GM18867 (cell line): ENCODE measurements around the gene KIF17.
"Not testable (repeated sequence)": the region's sequence is repeated elsewhere in the genome, so short reads cannot be mapped to it uniquely, and the experiment has no call there.

Experiments used
- ATAC-seq: cut with Tn5 transposase; IDR thresholded peaks from one replicate; pipeline ENCODE4 v1.9.1; 2021; ENCODE audit warnings: mild to moderate bottlenecking, moderate library complexity; ENCODE audit not compliant: unreplicated experiment

KIF17 gene

DNA sequence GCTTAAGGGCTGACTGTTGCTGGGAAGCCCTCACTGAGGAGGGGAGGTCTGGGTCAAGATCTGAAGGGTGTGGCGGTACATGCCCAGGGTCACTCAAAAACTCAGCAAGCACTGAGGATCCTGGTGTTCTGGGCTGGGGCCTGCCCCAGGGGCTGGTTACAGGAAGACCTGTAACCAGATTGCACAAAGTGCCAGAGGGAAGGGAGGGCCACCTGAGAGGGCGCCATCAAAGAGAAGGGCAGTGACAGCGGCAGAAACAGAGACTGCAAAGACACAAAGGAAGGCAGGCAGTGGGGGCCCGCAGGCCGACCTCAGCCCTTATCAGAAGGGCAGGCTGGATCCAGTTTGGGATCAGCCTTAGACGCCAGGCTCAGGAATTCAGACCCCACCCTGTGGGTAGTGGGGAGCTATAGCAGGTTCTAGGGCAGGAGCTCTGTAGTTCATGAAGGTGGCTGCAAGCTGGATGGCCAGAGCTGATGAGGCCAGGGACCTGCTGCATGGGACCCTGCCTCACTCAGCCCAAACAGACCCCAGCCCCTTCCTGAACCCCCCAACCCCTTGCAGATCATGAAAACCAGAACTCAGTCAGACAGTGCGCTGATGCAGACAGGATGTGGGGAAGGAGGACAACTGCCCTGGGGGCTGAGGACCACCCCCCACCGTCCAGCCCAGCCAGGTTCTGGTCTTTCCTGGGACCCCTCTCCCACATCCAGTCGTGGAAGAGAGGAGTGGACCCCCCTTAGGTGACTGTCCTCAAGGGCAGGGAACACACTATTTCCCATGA, 10.8 kb upstream of the KIF17 start:
- ATAC-seq = no peak

DNA sequence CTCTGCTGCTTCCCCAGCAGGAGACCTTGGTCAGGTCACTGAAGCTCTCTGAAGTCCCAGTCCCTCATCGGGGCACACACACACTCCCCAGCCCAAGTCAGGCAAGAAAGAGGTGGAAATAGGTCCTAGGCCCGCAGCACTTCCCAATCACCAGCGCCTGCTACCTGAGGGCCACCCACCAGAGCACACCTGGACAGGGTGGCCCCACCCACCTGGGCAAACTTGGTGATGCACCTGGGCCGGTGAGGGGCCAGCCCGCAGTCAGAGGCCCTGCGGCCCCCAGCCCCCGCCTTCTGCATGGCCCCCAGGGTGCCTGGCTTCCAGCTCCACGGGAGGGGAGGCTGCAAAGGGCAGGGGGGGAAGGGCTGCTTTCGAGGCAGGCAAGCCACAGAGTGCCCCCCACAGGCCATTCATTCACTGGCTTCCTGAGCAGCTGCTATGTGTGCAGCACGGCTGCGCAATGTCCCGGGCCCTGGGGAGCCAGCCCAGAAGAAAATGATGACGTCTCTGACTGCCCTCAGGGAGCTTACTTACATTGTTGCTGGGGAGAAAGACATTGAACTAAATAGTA, 10.0 kb upstream of the KIF17 start:
- no peak for ATAC-seq

DNA sequence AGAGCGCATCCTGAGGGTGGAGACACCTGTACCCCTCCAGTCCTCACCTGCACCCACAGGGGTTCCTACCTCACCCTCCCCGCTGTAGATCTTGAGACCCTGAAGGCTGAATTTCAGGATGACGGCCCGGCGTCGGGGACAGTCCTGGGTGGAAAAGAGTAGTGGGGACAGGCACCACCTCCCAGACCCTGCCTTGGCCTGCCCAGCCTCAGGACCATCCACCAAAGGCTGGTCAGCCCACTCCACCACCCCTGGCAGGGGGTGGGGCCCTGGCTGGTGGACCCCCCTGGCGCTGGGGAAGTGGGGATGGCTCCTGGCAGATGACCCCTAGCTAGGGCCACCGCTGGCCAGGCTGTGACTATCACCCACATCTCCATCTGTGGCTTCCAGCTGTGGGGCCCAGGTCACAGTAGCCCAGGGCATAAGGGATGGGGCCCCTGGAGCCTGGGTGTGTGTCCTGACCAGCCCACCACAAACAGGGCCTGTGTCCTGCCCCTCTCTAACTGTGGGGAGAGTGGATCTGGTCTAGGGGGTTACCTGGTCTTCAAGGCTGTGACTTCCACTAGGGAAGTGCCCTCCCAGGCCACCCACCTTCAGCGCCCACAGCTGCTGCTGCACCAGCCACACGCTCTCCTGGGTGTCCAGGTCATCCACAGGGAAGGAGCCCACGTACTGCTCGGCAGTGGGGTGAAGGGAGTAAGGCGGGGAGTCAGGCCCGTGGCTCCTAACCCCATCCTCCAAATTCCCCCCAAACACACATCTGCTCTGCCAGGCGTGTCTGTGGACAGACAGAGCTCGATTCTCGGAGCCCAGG, 9.3 kb upstream of the KIF17 start:
- ATAC-seq = no peak

DNA sequence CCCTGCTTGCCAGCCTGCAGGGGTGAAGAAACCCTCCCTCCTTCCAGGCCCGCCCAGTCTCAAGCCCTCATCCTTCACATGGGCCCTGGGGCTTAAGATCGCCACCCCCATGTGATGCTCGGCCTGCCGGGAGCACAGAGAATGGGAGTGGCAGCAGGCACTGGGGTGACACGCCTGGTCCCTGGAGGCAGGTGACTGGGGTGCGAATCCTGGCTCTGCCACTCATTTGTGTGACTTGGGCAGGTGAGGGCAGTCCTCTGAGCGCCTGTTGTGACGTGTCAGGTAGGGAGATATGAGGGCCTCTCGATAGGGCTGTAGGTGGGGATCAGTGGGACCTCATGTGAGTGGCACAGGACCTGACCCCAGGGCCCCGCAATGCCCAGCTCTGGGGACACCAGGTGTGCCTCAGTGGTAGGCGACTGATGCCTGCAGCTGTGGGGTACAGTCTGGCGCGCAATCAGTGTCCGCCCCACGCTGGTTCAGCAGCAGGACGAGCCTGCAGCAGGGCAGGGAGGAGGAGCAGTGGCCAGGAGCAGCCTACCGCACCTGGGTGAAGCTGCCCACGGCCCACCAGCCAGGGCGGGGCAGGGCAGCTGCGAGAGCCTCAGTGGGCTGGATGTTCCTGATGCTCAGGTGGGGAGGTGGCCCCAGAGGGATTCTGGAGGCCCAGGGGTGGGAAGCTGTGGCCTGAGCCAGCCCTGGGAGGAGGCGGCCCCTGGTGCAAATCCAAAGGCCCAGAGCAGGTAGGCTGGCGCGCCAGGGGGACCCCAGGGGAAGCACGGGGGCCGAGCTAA, 8.5 kb upstream of the KIF17 start:
- no peak for ATAC-seq

DNA sequence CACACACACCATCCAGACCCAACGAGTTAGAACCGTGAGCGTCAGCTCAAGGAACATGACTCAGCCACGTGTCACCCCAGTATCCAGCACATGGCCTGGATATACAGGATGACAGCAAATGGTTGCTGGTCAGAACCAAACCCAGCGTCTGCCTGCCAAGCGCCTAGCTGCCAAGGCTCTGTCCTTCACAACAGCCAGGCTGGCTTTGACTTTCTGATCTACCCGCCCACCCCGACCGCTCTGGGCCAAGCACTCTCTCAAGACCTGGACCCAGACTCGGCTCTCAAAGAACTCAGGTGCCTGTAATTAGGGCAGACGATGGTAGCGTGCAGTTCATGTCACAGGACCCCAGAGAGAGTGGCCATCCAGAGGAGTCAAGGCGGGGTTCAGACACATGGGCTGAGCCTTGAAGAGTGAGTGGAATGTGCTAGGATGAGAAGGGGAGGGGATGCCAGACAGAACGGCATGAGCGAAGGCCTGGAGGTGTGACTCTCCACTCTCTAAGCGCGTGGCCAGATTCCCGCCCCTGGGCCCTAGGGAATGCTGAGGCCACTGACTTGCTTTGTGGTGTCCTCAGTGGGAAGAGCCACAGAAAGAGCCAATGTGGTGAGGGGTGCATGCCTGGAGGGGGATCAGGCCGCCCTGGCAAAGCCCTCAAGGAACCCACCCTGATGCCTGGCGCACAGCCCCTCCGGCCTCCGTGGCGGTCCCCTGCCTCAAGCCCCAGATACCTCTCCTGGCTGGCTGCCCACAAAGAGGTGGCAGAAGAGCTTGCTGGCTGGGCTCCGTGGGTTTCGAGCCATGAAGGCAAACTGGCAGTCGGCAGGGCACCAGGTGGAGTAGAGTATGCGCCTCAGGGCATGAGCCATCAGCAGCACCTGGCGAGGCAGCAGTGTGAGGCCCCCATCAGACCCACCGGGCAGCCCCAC, 7.6 kb upstream of the KIF17 start:
- ATAC-seq = no peak

DNA sequence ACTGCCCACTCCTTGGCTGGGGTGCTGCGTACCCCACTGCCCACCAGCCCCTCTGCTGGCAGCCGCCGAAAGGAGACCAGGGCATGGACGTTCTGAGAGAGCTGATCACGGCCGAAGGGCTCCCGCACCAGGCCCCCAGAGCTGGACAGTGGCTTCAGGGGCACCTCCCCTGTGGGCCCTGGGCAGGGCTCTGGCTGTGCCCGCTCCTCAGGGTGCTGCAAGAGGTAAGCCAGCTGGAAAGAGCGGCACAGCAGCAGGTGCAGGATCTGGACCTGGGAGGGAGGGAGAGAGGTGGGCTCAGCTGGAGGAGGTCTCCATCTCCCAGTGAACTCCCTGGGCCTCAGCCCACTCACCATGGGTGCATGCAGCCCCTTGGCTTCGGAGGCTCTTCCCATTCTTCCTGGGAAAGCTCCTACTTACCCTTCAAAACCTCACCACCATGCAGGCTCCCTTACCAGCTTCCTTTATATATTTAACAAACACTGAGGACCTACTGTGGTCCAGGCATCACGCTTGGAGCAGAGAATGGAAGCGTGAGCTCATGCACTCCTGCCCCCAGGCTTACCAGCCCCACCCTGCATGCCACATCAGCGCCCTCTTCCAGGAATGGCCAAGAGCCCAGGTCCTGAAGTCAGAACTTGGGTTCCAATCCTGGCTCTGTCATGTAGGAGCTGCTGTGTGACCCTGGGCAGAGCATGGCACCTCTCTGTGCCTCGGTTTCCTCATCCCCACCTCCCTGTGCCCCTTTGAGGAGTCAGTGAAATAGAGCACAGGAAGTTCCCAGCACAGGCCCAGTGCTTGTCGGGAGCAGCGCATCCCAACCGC, 6.8 kb upstream of the KIF17 start:
- no peak for ATAC-seq

DNA sequence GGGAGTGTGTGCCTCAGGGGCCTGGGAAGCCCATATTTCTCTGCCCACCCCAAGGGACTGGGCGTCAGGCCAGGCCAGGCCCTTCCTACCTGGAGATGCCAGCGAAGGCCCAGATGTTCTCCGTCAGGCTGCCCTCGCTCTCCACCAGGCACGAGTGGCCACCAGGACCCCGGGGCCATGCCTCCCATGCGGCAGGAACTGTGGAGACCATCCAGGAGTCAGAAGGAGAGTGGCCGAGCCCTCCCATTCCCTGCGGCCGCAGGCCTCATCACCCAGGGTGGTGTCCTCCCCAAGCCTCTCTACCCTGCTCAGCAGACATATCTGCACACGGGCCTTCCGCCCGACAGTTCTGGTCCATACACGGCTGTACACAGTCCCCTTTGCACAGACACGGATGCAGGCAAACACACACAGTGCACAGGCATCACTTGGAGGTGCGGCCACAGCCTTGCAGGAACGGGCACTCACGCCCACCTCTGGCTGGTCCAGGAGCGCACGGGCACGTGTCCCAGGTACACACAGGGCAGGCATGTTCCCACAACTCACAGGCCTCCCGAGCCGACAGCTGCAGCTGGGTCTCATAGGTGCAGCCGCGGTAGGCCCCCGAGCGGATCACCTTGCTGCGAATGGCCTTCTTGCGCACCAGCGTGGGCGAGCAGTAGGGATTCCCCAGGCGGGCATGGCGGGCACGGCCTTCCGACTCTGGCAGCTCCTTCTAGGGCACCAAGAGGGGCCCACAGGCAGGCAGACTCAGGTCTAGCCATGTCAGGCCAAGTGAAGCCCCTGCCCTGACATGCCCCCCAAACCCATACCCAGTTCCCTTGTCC, 5.9 kb upstream of the KIF17 start:
- no peak for ATAC-seq

DNA sequence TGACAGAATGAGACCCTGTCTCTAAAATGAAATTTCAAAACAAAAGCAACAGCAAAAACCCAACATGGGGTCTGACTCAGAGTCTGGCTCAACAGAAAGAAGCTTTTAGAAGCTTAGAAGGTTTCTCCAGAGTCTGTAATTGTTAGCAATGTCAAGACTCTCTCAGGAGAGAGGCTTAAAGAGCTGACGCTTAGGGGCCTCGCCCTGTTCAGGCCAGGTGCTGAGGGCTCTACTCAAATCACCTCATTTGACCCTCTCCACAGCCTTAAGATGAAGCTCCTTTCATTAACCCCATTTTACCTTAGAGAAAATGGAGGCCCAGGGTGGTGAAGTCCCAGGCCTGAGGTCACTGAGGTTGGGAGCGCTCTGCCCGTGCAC, 5.3 kb upstream of the KIF17 start:
- ATAC-seq = no peak

DNA sequence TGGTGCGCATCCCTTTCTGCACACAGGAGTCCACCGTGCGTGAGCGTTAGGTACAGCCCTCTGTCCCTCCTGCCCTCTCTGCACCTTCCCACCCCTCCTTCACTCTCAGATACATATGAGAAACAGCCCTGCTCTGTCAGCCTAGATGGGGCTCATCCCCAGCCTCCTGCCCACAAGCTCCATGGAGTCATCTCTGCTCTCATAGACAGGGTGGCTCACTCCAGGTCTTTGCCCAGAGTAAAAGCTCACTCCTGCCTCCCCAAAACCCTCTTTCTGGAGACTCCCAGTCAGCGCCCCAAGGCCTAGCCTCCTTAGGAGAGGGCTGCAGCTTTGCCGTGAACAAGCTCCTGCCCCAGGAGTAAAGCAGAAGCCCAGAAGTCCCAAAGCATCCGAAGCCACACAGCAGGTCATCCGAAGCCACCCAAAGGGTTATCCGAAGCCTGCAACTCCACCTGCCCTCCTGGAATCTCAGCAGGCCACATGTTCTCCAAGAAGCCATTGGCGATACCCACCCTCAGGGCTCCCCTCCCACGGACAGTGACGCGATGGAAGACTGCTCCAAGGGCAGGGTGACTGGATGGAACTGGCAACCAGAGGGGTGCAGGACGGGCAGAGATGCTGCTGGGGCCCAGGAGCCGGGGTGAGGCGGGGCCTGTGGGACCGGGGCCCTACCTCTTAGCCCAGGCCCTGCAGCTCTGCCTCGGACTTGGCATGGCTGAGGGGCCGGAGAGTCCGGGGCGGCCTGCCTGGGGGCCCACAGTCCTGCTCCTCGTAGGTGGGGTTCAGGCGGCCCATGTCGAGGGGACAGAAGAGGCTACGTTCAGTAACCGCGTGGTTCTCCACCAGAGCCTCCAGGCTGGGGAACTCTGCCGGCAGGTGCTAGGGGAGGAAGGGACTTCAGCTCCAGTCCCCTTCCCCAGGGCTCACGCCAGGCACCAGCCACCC, 3.6 kb upstream of the KIF17 start:
- no peak for ATAC-seq

DNA sequence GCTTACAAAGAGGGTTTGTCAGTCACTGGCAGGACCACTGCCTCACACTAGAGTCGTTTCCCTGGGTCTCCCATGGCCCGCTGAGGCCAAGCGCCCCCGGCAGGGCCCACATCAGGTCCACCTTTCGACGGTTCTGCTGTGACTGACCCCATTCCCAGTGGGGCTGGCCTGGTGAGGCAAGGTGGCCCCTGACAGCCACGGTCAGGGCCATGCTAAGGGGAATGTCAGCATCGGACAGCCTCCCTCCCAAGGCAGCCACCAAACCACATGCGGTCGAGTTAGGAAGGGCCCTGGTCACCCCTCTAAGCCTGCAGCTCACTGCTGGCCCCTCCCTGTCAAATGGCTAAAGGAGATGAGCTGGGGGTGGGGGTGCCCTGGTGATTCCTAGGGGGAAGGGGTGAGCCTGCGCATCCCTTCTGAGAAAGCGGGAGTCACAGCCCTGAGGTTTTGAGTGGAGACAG, 2.9 kb upstream of the KIF17 start:
- ATAC-seq = no peak

DNA sequence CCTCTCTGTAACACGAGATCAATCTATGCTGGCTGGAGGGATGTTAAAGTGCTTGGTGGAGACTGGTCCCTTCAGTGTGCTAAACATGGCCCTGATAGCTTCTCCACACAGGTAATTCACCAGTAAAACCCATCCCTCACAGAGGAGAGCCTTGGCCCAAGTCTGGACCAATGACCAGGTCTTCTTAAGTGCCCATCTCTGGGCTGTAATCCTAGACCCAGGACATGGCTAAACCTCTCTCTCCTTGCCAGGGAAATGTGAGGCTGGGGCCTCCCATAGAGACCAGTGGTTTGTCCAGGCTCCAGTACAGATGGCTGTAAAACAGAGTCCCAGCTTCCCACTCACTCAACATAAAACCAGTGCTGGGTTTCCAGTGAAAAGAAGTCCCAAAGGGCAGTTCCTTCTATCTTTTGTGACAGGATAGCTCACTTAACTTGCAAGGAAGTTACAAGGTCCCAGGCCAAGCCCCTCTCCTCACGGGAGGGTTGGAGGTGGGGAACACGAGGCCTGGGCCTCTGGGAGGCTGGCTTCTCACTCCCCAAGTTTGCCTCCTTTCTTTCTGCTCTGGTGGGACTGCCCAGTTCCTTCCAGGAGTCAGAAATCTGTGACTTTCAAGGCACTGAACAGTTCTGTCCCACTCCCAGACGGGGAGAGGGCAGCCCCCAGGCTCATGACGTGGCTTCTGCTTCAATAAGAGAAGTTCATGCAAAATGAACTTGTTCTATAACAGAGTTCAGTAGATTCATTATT, 2.2 kb upstream of the KIF17 start:
- no peak for ATAC-seq

DNA sequence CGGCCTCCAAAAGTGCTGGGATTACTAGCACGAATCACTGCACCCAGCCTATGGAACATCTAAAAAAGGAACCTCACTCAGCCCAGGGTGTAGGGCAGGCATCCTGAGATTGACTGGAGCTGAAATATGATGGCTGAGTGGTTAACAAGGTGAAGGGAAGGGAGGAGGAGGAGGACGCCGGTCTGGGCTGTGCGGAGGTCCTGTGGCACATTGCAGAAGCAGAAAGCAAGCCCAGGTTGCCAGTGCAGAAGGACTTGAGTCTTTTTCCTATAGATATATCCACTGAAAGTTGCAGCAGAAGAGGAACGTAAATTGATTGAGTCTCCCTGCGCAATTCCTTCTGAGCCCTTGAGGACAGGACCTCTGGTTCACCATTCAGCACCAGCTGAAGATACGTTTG, 1.5 kb upstream of the KIF17 start:
- no peak for ATAC-seq

DNA sequence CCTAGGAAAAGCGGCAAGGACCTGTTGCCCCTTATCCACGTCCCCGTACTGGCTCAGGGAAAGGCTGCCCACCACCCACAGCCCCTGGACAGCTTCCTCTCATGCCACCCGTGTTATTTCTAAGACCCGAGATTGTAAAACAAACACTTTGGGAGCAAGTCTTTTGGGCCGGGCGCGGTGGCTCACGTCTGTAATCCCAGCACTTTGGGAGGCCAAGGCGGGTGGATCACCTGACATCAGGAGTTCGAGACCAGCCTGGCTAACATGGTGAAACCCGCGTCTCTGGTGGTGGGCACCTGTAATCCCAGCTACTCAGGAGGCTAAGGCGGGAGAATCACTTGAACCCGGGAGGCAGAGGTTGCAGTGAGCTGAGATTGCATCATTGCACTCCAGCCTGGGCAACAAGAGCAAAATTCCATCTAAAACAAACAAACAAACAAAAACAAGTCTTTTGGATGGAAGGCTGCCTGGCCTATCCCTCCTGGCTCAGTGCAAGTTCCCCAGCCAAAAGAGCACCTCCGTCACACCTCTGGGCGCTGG, 606 bp upstream of the KIF17 start:
- not testable (repeated sequence) for ATAC-seq

DNA sequence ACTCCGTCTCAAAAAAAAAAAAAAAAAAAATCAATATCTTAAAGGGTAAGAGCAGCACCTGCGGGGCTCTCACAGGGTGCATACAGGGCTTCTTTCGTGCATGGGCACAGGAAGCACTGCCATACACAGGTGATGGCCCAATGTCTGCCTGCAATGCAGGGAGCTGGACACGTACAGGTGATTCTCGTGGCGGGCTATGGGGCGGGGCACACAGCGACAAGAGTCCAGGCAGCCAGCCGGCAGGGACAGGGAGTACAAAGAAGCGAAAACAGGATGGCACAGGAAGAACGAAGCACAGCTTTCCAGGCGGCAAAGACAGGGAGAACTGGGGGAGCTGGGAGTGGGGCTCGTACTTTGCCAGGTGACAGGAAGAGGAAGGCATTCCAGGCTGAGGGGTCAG, 1.6 kb downstream of the KIF17 start:
- no peak for ATAC-seq

DNA sequence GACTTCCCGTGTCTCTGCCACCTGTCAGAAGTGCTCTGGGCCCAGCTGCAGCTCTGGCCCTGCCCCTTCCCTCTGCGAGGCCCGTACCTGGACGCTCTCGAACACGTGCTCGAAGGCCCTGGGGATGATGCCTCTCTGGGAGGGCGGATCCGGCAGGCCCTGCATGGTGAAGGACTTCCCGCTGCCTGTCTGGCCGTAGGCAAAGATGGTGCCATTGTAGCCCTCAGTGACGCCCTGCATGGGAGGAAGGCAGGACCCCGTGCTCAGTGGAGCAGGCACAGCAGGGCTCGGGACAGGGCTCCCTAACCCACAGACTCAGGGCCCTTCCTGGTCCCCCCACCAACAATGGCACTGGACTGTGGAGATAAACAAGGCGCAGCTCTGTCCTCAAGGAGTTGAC, 2.4 kb downstream of the KIF17 start:
- ATAC-seq = no peak

DNA sequence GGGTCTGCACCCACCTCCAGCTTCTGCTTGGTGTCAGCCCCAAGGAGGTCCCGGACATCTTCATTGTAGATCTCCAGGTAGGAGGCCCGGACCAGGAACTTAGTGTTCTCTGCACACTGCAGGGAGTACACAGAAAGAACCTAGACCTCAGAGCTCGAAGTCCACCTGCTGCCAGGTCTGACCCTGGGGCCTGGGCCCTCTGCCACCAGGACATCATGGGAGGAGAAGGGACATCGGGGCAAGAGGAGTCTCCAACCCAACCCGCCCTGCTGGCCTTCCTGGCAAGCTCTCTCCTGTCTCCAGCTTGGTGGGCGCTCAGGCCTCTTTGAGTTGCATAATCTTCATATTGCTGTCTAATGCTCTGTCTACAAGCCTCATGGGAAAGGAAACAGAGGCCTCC, 4.4 kb downstream of the KIF17 start:
- ATAC-seq = no peak
